ENCODE results near the gene THY1. TPM values are rescaled to one million over a fixed set of nuclear protein-coding genes. Genes with fewer than 3 reads are reported as not detected.

Gene THY1
- total and polyA plus RNA-seq, 2 donors = 39.2 to 148 TPM

- Histone ChIP-seq H3K4me1 (ENCODE audit: insufficient read depth) (no peaks in the 10 kb centered on the region), H3K27ac (ENCODE audit: low read depth) (no peak overlapping the region)
- WGBS = 85% methylated on average over 18 of the region's 18 CpGs
These were observed 3.0 kb downstream of the THY1 start for GRCh38 chr11:119419834-119420492.

GRCh38 chr11:119419246-119419645 is 3.7 kb downstream of the THY1 start:
- no peak overlapping the region for H3K27ac ChIP-seq (ENCODE audit: low read depth)
- H3K36me3 ChIP-seq (ENCODE audit: insufficient read depth) = no peaks in the 10 kb centered on the region
- no peaks in the 10 kb centered on the region for H3K4me1 ChIP-seq (ENCODE audit: insufficient read depth)
- WGBS = 89% methylated on average over 5 of the region's 5 CpGs
- no peak overlapping the region for H3K4me3 ChIP-seq (ENCODE audit: low read depth, low read length)
- DNase-seq (ENCODE audit: extremely low spot score) = no peak

More at GRCh38 chr11:119419834-119420492, 3.0 kb downstream of the THY1 start:
- Histone ChIP-seq H3K4me3 (ENCODE audit: low read depth, low read length) (no peak overlapping the region), H3K36me3 (ENCODE audit: insufficient read depth) (no peaks in the 10 kb centered on the region)
- no peak for DNase-seq (ENCODE audit: extremely low spot score)

GRCh38 chr11:119418759-119419158 is 4.2 kb downstream of the THY1 start:
- 86% methylated on average over 4 of the region's 4 CpGs for WGBS
- Histone ChIP-seq H3K4me1 (ENCODE audit: insufficient read depth) (no peaks in the 10 kb centered on the region), H3K27ac (ENCODE audit: low read depth) (no peak overlapping the region), H3K4me3 (ENCODE audit: low read depth, low read length) (no peak overlapping the region), H3K36me3 (ENCODE audit: insufficient read depth) (no peaks in the 10 kb centered on the region)
- no peak for DNase-seq (ENCODE audit: extremely low spot score)

GRCh38 chr11:119417726-119418540 is 5.0 kb downstream of the THY1 start:
- Histone ChIP-seq H3K36me3 (ENCODE audit: insufficient read depth) (no peaks in the 10 kb centered on the region), H3K4me1 (ENCODE audit: insufficient read depth) (no peaks in the 10 kb centered on the region), H3K27ac (ENCODE audit: low read depth) (no peak overlapping the region), H3K4me3 (ENCODE audit: low read depth, low read length) (no peak overlapping the region)
- 69% methylated on average over 19 of the region's 19 CpGs for WGBS
- DNase-seq (ENCODE audit: extremely low spot score) = no peak

- H3K4me1 ChIP-seq (ENCODE audit: insufficient read depth) = no peaks in the 10 kb centered on the region
- H3K27ac ChIP-seq (ENCODE audit: low read depth) = no peak overlapping the region
- 76% methylated on average over 16 of the region's 16 CpGs for WGBS
- H3K4me3 ChIP-seq (ENCODE audit: low read depth, low read length) = no peak overlapping the region
- no peaks in the 10 kb centered on the region for H3K36me3 ChIP-seq (ENCODE audit: insufficient read depth)
- no peak for DNase-seq (ENCODE audit: extremely low spot score)
These were observed 6.1 kb downstream of the THY1 start for GRCh38 chr11:119416606-119417580.

GRCh38 chr11:119415966-119416365 is 7.0 kb downstream of the THY1 start:
- no peaks in the 10 kb centered on the region for H3K4me1 ChIP-seq (ENCODE audit: insufficient read depth)
- H3K4me3 ChIP-seq (ENCODE audit: low read depth, low read length) = no peak overlapping the region
- no peak for DNase-seq (ENCODE audit: extremely low spot score)
- H3K27ac ChIP-seq (ENCODE audit: low read depth) = no peak overlapping the region
- 92% methylated on average over 10 of the region's 10 CpGs for WGBS
- H3K36me3 ChIP-seq (ENCODE audit: insufficient read depth) = no peaks in the 10 kb centered on the region

GRCh38 chr11:119415517-119415916 is 7.5 kb downstream of the THY1 start:
- H3K36me3 ChIP-seq (ENCODE audit: insufficient read depth) = no peaks in the 10 kb centered on the region
- no peak for DNase-seq (ENCODE audit: extremely low spot score)
- 96% methylated on average over 3 of the region's 3 CpGs for WGBS
- no peak overlapping the region for H3K27ac ChIP-seq (ENCODE audit: low read depth)
- no peak overlapping the region for H3K4me3 ChIP-seq (ENCODE audit: low read depth, low read length)
- no peaks in the 10 kb centered on the region for H3K4me1 ChIP-seq (ENCODE audit: insufficient read depth)

- Histone ChIP-seq H3K36me3 (ENCODE audit: insufficient read depth) (no peaks in the 10 kb centered on the region), H3K4me3 (ENCODE audit: low read depth, low read length) (no peak overlapping the region), H3K4me1 (ENCODE audit: insufficient read depth) (no peaks in the 10 kb centered on the region), H3K27ac (ENCODE audit: low read depth) (no peak overlapping the region)
- DNase-seq (ENCODE audit: extremely low spot score) = no peak
These were observed 8.2 kb downstream of the THY1 start for GRCh38 chr11:119414734-119415133.

GRCh38 chr11:119414321-119414720 is 8.7 kb downstream of the THY1 start:
- H3K4me1 ChIP-seq (ENCODE audit: insufficient read depth) = no peaks in the 10 kb centered on the region
- no peak overlapping the region for H3K27ac ChIP-seq (ENCODE audit: low read depth)
- H3K4me3 ChIP-seq (ENCODE audit: low read depth, low read length) = no peak overlapping the region
- 93% methylated on average over 2 of the region's 2 CpGs for WGBS
- no peak for DNase-seq (ENCODE audit: extremely low spot score)
- no peaks in the 10 kb centered on the region for H3K36me3 ChIP-seq (ENCODE audit: insufficient read depth)

- Histone ChIP-seq H3K36me3 (ENCODE audit: insufficient read depth) (no peaks in the 10 kb centered on the region), H3K4me3 (ENCODE audit: low read depth, low read length) (no peak overlapping the region), H3K4me1 (ENCODE audit: insufficient read depth) (no peaks in the 10 kb centered on the region), H3K27ac (ENCODE audit: low read depth) (no peak overlapping the region)
- 96% methylated on average over 2 of the region's 2 CpGs for WGBS
- no peak for DNase-seq (ENCODE audit: extremely low spot score)
These were observed 10.9 kb downstream of the THY1 start for GRCh38 chr11:119412072-119412471.

GRCh38 chr11:119410501-119410900 is 12.5 kb downstream of the THY1 start:
- no peak for DNase-seq (ENCODE audit: extremely low spot score)
- Histone ChIP-seq H3K36me3 (ENCODE audit: insufficient read depth) (no peaks in the 10 kb centered on the region), H3K4me3 (ENCODE audit: low read depth, low read length) (no peak overlapping the region), H3K27ac (ENCODE audit: low read depth) (no peak overlapping the region), H3K4me1 (ENCODE audit: insufficient read depth) (no peaks in the 10 kb centered on the region)
- 87% methylated on average over 1 of the region's 1 CpG for WGBS

GRCh38 chr11:119409731-119410130 is 13.2 kb downstream of the THY1 start:
- WGBS = 78% methylated on average over 1 of the region's 1 CpG
- no peak for DNase-seq (ENCODE audit: extremely low spot score)
- no peak overlapping the region for H3K4me3 ChIP-seq (ENCODE audit: low read depth, low read length)

GRCh38 chr11:119406005-119406404 is 17.0 kb downstream of the THY1 start:
- Histone ChIP-seq H3K36me3 (ENCODE audit: insufficient read depth) (no peaks in the 10 kb centered on the region), H3K27ac (ENCODE audit: low read depth) (no peak overlapping the region), H3K4me1 (ENCODE audit: insufficient read depth) (no peaks in the 10 kb centered on the region), H3K4me3 (ENCODE audit: low read depth, low read length) (no peak overlapping the region)
- WGBS = 94% methylated on average over 3 of the region's 3 CpGs
- no peak for DNase-seq (ENCODE audit: extremely low spot score)

More at GRCh38 chr11:119409731-119410130, 13.2 kb downstream of the THY1 start:
- Histone ChIP-seq H3K27ac (ENCODE audit: low read depth) (no peak overlapping the region), H3K36me3 (ENCODE audit: insufficient read depth) (no peaks in the 10 kb centered on the region), H3K4me1 (ENCODE audit: insufficient read depth) (no peaks in the 10 kb centered on the region)
